ENCODE data around the gene CNIH2. TPM values are rescaled to one million over a fixed set of nuclear protein-coding genes. Genes with fewer than 3 reads are reported as not detected.

Gene CNIH2
- total RNA-seq = 1 to 10 TPM in 1 of 2 donors, not detected in 1; 3.6 TPM

DNA sequence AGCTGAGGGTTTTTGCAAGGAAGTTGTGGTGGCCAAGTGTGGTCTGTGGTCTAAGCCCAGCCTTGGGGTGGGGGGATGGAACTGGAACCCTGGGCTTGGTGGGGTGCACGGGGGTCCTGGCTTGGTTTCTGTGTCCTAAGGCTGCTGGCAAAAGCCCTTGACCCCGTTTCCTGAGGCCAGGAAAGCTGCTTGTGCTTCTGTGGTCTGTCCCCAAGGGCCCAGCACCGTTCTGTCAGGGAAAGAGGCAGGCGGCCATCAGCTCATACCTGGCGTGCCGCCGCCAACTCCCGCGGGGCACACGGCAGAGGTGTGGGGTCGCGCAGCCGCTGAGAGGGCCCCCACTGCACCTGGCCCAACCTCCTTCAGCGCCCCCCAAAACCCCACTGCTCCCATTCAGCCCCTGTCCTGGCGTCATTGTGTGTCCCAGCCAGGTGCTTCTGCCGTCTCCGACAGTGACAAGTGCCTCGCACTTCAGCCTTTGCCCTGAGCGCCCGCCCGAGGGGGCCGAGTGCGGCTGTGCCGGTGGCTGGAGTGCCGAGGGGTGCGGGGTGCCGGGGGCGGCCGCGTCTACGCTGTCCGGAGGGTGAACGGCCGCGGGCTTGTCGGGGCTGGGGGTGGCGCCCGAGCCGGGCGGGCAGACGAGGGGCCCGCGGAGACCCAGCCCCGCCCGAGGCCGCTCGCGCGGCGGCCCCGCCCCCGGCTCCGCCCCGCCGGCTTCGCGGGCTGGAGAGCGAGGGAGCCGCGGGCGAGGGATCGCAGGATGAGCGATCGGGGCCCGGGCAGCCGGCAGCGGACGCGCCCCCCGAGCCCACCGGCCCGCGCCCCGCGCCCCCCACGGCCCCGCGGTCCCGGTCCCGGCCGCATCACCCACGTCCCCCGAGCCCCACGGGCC is at the start of gene CNIH2:
Gene CNIH2 (plus strand): TSS at position 705 of the 892 bp plus-strand sequence. CDS start 282 bp downstream, outside the sequence.
- TF ChIP-seq POLR2A (IDR thresholded peaks at IDR 0.05) = no peak
- no peak for TF ChIP-seq POLR2AphosphoS5 (IDR thresholded peaks at IDR 0.05)
- no peak for TF ChIP-seq CTCF (IDR thresholded peaks at IDR 0.05)
- WGBS = 11% methylated on average over 33 of the region's 84 CpGs
- H3K36me3 ChIP-seq = peaks cover 6 to 25% of the 10 kb centered on the region in 2 donors
- H3K27ac ChIP-seq = peak within 1 kb of the TSS; percentile 30 to 55
- no peaks in the 10 kb centered on the region for H3K9me3 ChIP-seq
- peaks cover 4% of the 10 kb centered on the region for H3K4me1 ChIP-seq (replicated peaks)
- intact Hi-C loops (cut with DNase I) = no loop called here
- peak within 1 kb of the TSS; percentile 25 to 30 for H3K4me3 ChIP-seq
- no peak for DNase-seq (ENCODE audit: low spot score)
- H3K27me3 ChIP-seq (replicated peaks; ENCODE audit: insufficient read depth) = no peaks in the 10 kb centered on the region

DNA sequence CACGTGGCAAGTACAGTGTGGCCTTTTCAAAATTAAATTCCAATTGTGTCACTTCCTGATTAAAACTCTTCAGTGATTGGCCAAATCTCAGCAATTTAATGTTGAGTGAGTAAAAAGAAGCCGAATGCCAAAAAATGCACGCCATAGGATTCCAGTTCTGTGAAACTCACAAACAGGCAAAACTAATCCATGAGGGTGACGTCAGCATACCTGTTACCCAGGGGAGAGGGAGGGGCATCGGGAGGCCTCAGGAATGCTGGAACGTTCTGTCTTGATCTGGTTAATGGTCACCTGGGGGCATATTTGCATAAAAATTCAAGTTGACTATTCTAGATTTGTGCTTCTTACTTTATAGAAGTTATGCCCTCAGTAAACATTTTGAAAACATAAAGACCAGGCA is 49.5 kb upstream of the CNIH2 start:
- H3K4me3 ChIP-seq = no peak overlapping the region
- H3K4me1 ChIP-seq (replicated peaks) = no peaks in the 10 kb centered on the region
- 61% methylated on average over 6 of the region's 6 CpGs for WGBS
- no peaks in the 10 kb centered on the region for H3K9me3 ChIP-seq
- no peak for DNase-seq (ENCODE audit: low spot score)
- H3K36me3 ChIP-seq = peaks cover 7 to 14% of the 10 kb centered on the region in 2 donors
- intact Hi-C loops (cut with DNase I) = no loop called here
- no peak for TF ChIP-seq POLR2A (IDR thresholded peaks at IDR 0.05)
- peak; percentile 56 for TF ChIP-seq POLR2AphosphoS5 (IDR thresholded peaks at IDR 0.05)
- H3K27me3 ChIP-seq (replicated peaks; ENCODE audit: insufficient read depth) = no peaks in the 10 kb centered on the region
- peak overlapping the region in 1 of 2 donors; percentile 42 for H3K27ac ChIP-seq

DNA sequence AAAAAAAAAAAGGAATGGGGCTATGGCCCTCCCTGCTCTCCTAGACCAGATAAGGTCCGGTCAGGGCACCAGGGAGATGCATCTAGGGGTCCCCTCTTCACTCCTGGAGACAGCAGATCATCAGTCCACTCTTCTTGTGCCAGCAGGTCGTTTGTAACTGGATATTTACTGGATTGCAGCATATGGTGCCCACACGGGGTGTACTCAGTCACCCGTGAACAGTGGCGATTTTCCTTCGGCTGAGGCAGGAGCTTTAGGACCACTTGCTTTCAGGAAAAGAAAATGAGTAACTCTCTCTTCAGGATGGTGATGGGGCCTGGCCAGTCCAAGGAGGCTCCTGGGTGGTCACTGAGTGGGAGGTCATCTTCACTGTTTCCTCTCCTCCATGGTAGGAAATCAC is 47.8 kb upstream of the CNIH2 start:
- TF ChIP-seq POLR2A (IDR thresholded peaks at IDR 0.05) (no peak), CTCF (IDR thresholded peaks at IDR 0.05) (no peak), POLR2AphosphoS5 (IDR thresholded peaks at IDR 0.05) (no peak)
- no peak overlapping the region for H3K4me3 ChIP-seq
- peaks cover 12 to 14% of the 10 kb centered on the region in 2 donors for H3K36me3 ChIP-seq
- no peaks in the 10 kb centered on the region for H3K9me3 ChIP-seq
- DNase-seq (ENCODE audit: low spot score) = no peak
- intact Hi-C loops (cut with DNase I) = no loop called here
- no peak overlapping the region for H3K27ac ChIP-seq
- no peaks in the 10 kb centered on the region for H3K27me3 ChIP-seq (replicated peaks; ENCODE audit: insufficient read depth)
- 80% methylated on average over 6 of the region's 6 CpGs for WGBS
- H3K4me1 ChIP-seq (replicated peaks) = no peaks in the 10 kb centered on the region

GRCh38 chr11:66230978-66231377 is 47.0 kb upstream of the CNIH2 start:
- 90% methylated on average over 14 of the region's 14 CpGs for WGBS
- Histone ChIP-seq H3K4me3 (no peak overlapping the region), H3K27ac (no peak overlapping the region), H3K4me1 (replicated peaks) (no peaks in the 10 kb centered on the region), H3K9me3 (no peaks in the 10 kb centered on the region), H3K27me3 (replicated peaks; ENCODE audit: insufficient read depth) (no peaks in the 10 kb centered on the region), H3K36me3 (peaks cover 14 to 16% of the 10 kb centered on the region in 2 donors)
- DNase-seq (ENCODE audit: low spot score) = no peak
- TF ChIP-seq POLR2A (IDR thresholded peaks at IDR 0.05) = no peak
- no peak for TF ChIP-seq POLR2AphosphoS5 (IDR thresholded peaks at IDR 0.05)
- no peak for TF ChIP-seq CTCF (IDR thresholded peaks at IDR 0.05)
- intact Hi-C loops (cut with DNase I) = no loop called here

DNA sequence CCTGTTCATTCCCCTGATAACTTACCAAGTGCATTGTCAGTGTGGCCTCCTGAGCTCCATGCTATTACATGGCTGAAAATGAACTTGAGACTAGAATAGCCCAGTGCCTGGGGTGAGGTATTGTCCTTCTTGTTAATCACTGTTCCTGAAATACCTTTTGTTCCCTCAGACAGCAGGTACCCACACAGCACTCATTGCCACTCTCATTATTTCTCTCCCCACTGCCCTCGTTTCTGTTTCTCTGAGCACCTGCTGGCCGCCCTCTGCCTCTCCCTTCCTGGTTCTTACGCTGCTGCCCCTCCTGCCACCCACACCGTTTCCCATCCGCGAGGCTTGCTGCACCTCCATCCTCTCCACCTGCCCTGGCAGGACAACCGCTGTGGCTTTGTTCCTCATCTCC is 46.4 kb upstream of the CNIH2 start:
- Histone ChIP-seq H3K27me3 (replicated peaks; ENCODE audit: insufficient read depth) (no peaks in the 10 kb centered on the region), H3K4me1 (replicated peaks) (no peaks in the 10 kb centered on the region), H3K9me3 (no peaks in the 10 kb centered on the region), H3K27ac (no peak overlapping the region), H3K36me3 (peaks cover 14 to 16% of the 10 kb centered on the region in 2 donors), H3K4me3 (no peak overlapping the region)
- no peak for DNase-seq (ENCODE audit: low spot score)
- 85% methylated on average over 7 of the region's 7 CpGs for WGBS
- intact Hi-C loops (cut with DNase I) = no loop called here
- TF ChIP-seq CTCF (IDR thresholded peaks at IDR 0.05) (no peak), POLR2A (IDR thresholded peaks at IDR 0.05) (no peak), POLR2AphosphoS5 (IDR thresholded peaks at IDR 0.05) (no peak)

All from prostate gland (tissue), 2 donors.